Astrocyte (in vitro differentiated cells and primary cell): ENCODE measurements around the gene PEMT. TPM values are rescaled to one million over a fixed set of nuclear protein-coding genes. Genes with fewer than 3 reads are reported as not detected.
"Not testable (repeated sequence)": the region's sequence is repeated elsewhere in the genome, so short reads cannot be mapped to it uniquely, and the experiment has no call there.

ENCODE experiments used
- DNase-seq: peaks from one replicate; pipeline ENCODE4 v3.0.0-alpha.2; 2010; ENCODE audit warnings: low read depth
- FAIRE-seq: peaks from 2 replicates; lab custom pipeline; 2011; peaks lifted over from hg19 to GRCh38; lab: Jason Lieb, UNC
- H2AFZ ChIP-seq: 2 replicates; pipeline ENCODE4 v1.6.0; 2012; ENCODE audit warnings: low read depth, low read length, inconsistent platforms
- H3K27ac ChIP-seq: 2 replicates; pipeline ENCODE4 v1.5.1; 2011; ENCODE audit warnings: low read depth, low read length, inconsistent platforms
- H3K27me3 ChIP-seq: 2 replicates; pipeline ENCODE4 v1.6.0; 2011; ENCODE audit warnings: low read length, inconsistent platforms; ENCODE audit not compliant: insufficient read depth
- H3K36me3 ChIP-seq: 2 replicates; pipeline ENCODE4 v1.5.1; 2011; ENCODE audit warnings: low read length, inconsistent platforms; ENCODE audit not compliant: insufficient read depth
- H3K4me1 ChIP-seq: 2 replicates; pipeline ENCODE4 v1.5.1; 2011; ENCODE audit warnings: low read length, inconsistent platforms; ENCODE audit not compliant: insufficient read depth
- H3K4me2 ChIP-seq: 2 replicates; pipeline ENCODE4 v1.6.0; 2012; ENCODE audit warnings: low read length, inconsistent platforms
- H3K4me3 ChIP-seq: 2 replicates; pipeline ENCODE4 v1.5.1; 2011; ENCODE audit warnings: low read depth, mild to moderate bottlenecking, low read length, inconsistent platforms; ENCODE audit not compliant: insufficient read depth
- H3K79me2 ChIP-seq: 2 replicates; pipeline ENCODE4 v1.6.0; 2012; ENCODE audit warnings: mild to moderate bottlenecking, low read length, inconsistent platforms; ENCODE audit not compliant: insufficient read depth
- H3K9ac ChIP-seq: 2 replicates; pipeline ENCODE4 v1.6.0; 2012; ENCODE audit warnings: mild to moderate bottlenecking, low read length, inconsistent platforms
- H3K9me3 ChIP-seq: 2 replicates; pipeline ENCODE4 v1.5.1; 2012; ENCODE audit warnings: low read depth, mild to moderate bottlenecking, low read length, inconsistent platforms; ENCODE audit not compliant: insufficient read depth
- H4K20me1 ChIP-seq: 2 replicates; pipeline ENCODE4 v1.6.0; 2012; ENCODE audit warnings: low read length, inconsistent platforms; ENCODE audit not compliant: insufficient read depth
- H3K27ac Mint-ChIP-seq: one replicate; pipeline ENCODE4 v1.8.0; 2021; ENCODE audit warnings: mild to moderate bottlenecking, mixed read lengths; ENCODE audit not compliant: unreplicated experiment
- H3K27me3 Mint-ChIP-seq: one replicate; pipeline ENCODE4 v1.8.0; 2021; ENCODE audit warnings: low read depth, mixed read lengths; ENCODE audit not compliant: unreplicated experiment
- H3K36me3 Mint-ChIP-seq: one replicate; pipeline ENCODE4 v1.8.0; 2021; ENCODE audit warnings: low read depth, mixed read lengths; ENCODE audit not compliant: unreplicated experiment
- H3K4me1 Mint-ChIP-seq: one replicate; pipeline ENCODE4 v1.8.0; 2021; ENCODE audit warnings: low read depth, mixed read lengths; ENCODE audit not compliant: unreplicated experiment
- H3K4me3 Mint-ChIP-seq: one replicate; pipeline ENCODE4 v1.8.0; 2021; ENCODE audit warnings: mild to moderate bottlenecking, moderate library complexity, mixed read lengths; ENCODE audit not compliant: unreplicated experiment
- H3K9me3 Mint-ChIP-seq: one replicate; pipeline ENCODE4 v1.8.0; 2021; ENCODE audit warnings: mild to moderate bottlenecking, mixed read lengths; ENCODE audit not compliant: unreplicated experiment
- CTCF ChIP-seq: IDR thresholded peaks from 2 replicates; pipeline ENCODE4 v1.5.1; 2011; ENCODE audit warnings: low read depth, mild to moderate bottlenecking, inconsistent platforms, low read length, moderate library complexity; ENCODE audit not compliant: insufficient read depth
- EZH2 ChIP-seq: IDR thresholded peaks from 2 replicates; pipeline ENCODE4 v1.6.1; 2012; ENCODE audit warnings: mild to moderate bottlenecking, low read length, inconsistent platforms; ENCODE audit not compliant: insufficient read depth
- total RNA-seq: library from RNA; stranded (reverse); gene quantifications from 2 replicates; pipeline ENCODE4 v1.2.1, GENCODE V29; 2021

PEMT gene
- total RNA-seq, 1 donor from 2014 or later: 19.5 TPM

GRCh38 chr17:17467016-17467415, 124.5 kb downstream of the PEMT start:
- DNase-seq: no peak
- no peak for FAIRE-seq
- Histone ChIP-seq H3K79me2 (no peaks in the 10 kb centered on the region), H3K27me3 (peaks cover 30% of the 10 kb centered on the region), H3K4me1 (no peaks in the 10 kb centered on the region), H4K20me1 (no peaks in the 10 kb centered on the region), H3K9me3 (no peaks in the 10 kb centered on the region), H2AFZ (no peak overlapping the region), H3K9ac (no peak overlapping the region), H3K4me3 (no peak overlapping the region), H3K4me2 (no peak overlapping the region), H3K27ac (no peak overlapping the region), H3K36me3 (no peaks in the 10 kb centered on the region)
- Mint-ChIP-seq H3K27me3 (peaks cover 27% of the 10 kb centered on the region), H3K27ac (no peak overlapping the region), H3K4me1 (no peaks in the 10 kb centered on the region), H3K9me3 (peaks cover 5% of the 10 kb centered on the region), H3K36me3 (no peaks in the 10 kb centered on the region), H3K4me3 (no peak overlapping the region)
- TF ChIP-seq CTCF: no peak

- Histone ChIP-seq H2AFZ (no peak overlapping the region), H3K27ac (no peak overlapping the region), H3K4me1 (no peaks in the 10 kb centered on the region), H3K9me3 (no peaks in the 10 kb centered on the region), H3K79me2 (no peaks in the 10 kb centered on the region), H3K27me3 (peaks cover 30% of the 10 kb centered on the region), H3K4me2 (no peak overlapping the region), H3K4me3 (no peak overlapping the region), H3K36me3 (no peaks in the 10 kb centered on the region), H3K9ac (no peak overlapping the region), H4K20me1 (no peaks in the 10 kb centered on the region)
- Mint-ChIP-seq H3K4me1 (no peaks in the 10 kb centered on the region), H3K9me3 (peaks cover 5% of the 10 kb centered on the region), H3K36me3 (no peaks in the 10 kb centered on the region), H3K27ac (no peak overlapping the region), H3K27me3 (peaks cover 30% of the 10 kb centered on the region), H3K4me3 (no peak overlapping the region)
- FAIRE-seq: no peak
- no peak for TF ChIP-seq EZH2
- TF ChIP-seq CTCF: no peak
- no peak for DNase-seq
Observed at GRCh38 chr17:17466511-17466910, 125.0 kb downstream of the PEMT start.

GRCh38 chr17:17465878-17466277, 125.6 kb downstream of the PEMT start:
- not testable (repeated sequence) for H3K4me1 ChIP-seq, H3K4me3 ChIP-seq, H3K36me3 ChIP-seq, DNase-seq, H3K4me3 Mint-ChIP-seq, H3K27ac Mint-ChIP-seq, H3K9ac ChIP-seq, H3K27ac ChIP-seq, H3K4me2 ChIP-seq, H2AFZ ChIP-seq, FAIRE-seq, H3K9me3 ChIP-seq, H3K4me1 Mint-ChIP-seq, H4K20me1 ChIP-seq, H3K79me2 ChIP-seq, H3K9me3 Mint-ChIP-seq, H3K36me3 Mint-ChIP-seq
- H3K27me3 ChIP-seq: peaks cover 26% of the 10 kb centered on the region
- H3K27me3 Mint-ChIP-seq: peaks cover 27% of the 10 kb centered on the region
